HEK293T (cell line): Measurements from ENCODE around the gene HIVEP3.

Source experiments
- CTCF ChIA-PET: fragments of 350-600 bp; formaldehyde crosslinking; extraction: SDS; loops from one replicate; lab custom pipeline; 2021; ENCODE audit warnings: antibody characterized with exemption, inconsistent platforms; lab: Yijun Ruan, JAX
- POLR2A ChIA-PET: fragments of 350-600 bp; formaldehyde crosslinking; extraction: SDS; loops from one replicate; lab custom pipeline; 2020; ENCODE audit warnings: antibody characterized with exemption, inconsistent platforms; lab: Yijun Ruan, JAX
- DNase-seq: peaks from one replicate; pipeline ENCODE4 v3.0.0; 2012; ENCODE audit warnings: mixed read lengths; ENCODE audit errors: extremely low spot score
- ARNT ChIP-seq: fragments of 450-650 bp; IDR thresholded peaks from 2 replicates; pipeline ENCODE4 v1.6.1; 2017; ENCODE audit warnings: mild to moderate bottlenecking
- BHLHE40 ChIP-seq: fragments of 450-650 bp; IDR thresholded peaks from 2 replicates; pipeline ENCODE4 v1.6.1; 2016; ENCODE audit warnings: mild to moderate bottlenecking, moderate library complexity, borderline replicate concordance
- CTBP1 ChIP-seq: fragments of 450-650 bp; IDR thresholded peaks from 2 replicates; pipeline ENCODE4 v1.6.1; 2016; ENCODE audit warnings: borderline replicate concordance
- ELF4 ChIP-seq: fragments of 450-650 bp; IDR thresholded peaks from 2 replicates; pipeline ENCODE4 v1.6.1; 2017; ENCODE audit warnings: antibody characterized with exemption
- FOXA1 ChIP-seq: fragments of 450-650 bp; IDR thresholded peaks from 2 replicates; pipeline ENCODE4 v1.6.1; 2016; ENCODE audit warnings: mild to moderate bottlenecking
- FOXK2 ChIP-seq: fragments of 450-650 bp; IDR thresholded peaks from 2 replicates; pipeline ENCODE4 v1.6.1; 2016; ENCODE audit warnings: mild to moderate bottlenecking
- FOXM1 ChIP-seq: fragments of 450-650 bp; IDR thresholded peaks from 2 replicates; pipeline ENCODE4 v1.6.1; 2017; ENCODE audit warnings: mild to moderate bottlenecking, borderline replicate concordance
- HDGF ChIP-seq: fragments of 450-650 bp; IDR thresholded peaks from 2 replicates; pipeline ENCODE4 v1.6.1; 2017; ENCODE audit warnings: antibody characterized with exemption, borderline replicate concordance
- L3MBTL2 ChIP-seq: fragments of 450-650 bp; conservative IDR thresholded peaks from 2 replicates; pipeline ENCODE4 v1.6.1; 2016; ENCODE audit warnings: mild to moderate bottlenecking
- LEF1 ChIP-seq: fragments of 450-650 bp; IDR thresholded peaks from 2 replicates; pipeline ENCODE4 v1.6.1; 2017; ENCODE audit warnings: mild to moderate bottlenecking, borderline replicate concordance
- NFRKB ChIP-seq: fragments of 450-650 bp; IDR thresholded peaks from 2 replicates; pipeline ENCODE4 v1.6.1; 2016; ENCODE audit warnings: mild to moderate bottlenecking, moderate library complexity
- SP1 ChIP-seq: fragments of 450-650 bp; IDR thresholded peaks from 2 replicates; pipeline ENCODE4 v1.6.1; 2017
- SUZ12 ChIP-seq: fragments of 450-650 bp; IDR thresholded peaks from 2 replicates; pipeline ENCODE4 v1.6.1; 2016; ENCODE audit warnings: mild to moderate bottlenecking
- TARDBP ChIP-seq: fragments of 450-650 bp; IDR thresholded peaks from 2 replicates; pipeline ENCODE4 v1.6.1; 2016
- ZNF384 ChIP-seq: fragments of 450-650 bp; IDR thresholded peaks from 2 replicates; pipeline ENCODE4 v1.6.1; 2016
- TF ChIP-seq, protein P1 (sequence below): fragments of 450-650 bp; IDR thresholded peaks from 2 replicates; pipeline ENCODE4 v1.6.1; 2016

HIVEP3 gene

DNA sequence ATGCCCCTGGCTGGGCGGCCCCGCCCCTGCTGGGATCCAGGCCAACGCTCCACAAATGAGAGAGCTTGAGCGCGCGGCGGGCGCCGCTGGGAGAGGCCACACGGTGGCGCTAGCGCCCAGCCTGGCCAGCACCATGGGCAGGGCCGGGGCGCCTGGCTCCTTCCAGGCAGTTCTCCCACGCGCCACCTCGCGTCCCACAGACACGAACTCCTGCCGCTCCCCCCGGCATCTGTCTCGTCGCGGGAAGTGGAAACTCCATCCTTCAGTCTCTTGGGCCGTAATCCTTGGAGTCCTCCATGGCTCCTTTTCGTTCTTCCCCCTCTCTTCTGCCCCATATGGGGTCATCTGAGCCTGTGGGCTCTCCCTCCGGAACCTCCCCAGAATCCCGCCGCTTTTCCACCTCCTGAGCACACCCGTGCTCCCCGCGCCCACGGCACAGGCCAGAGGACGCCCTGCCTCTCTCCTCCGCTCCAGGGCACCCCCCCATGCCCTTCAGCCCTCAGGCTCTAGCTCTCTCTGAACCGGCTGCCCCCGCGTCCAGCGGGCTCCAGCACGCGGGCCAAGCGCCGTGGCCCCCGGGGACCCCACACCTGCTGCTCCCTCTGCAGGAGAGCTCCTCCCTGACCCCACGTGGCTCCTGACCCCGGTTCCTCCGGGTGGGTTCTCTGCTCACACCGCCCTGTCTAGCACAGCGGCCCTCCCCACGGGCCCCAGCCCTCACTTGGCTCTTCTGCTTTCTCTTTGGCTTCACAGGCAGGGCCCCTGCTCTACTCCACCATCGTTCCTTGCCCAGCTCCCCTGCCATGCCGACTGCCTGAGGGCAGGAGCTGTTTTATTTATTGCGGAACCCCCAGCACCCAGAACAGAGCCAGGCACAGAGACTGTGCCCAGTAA, 402.3 kb downstream of the HIVEP3 start:
- TF ChIP-seq SP1 (no peak), CTBP1 (no peak), L3MBTL2 (peak; percentile 66; the same call in 1 of the 2 replicates), LEF1 (no peak)
- POLR2A ChIA-PET, result interaction anchor here (0.6 to 1.2 kb wide), 3 partner anchors 17 to 21 kb away, joined by 3 read pairs; no protein-coding TSS in a partner anchor
- CTCF ChIA-PET, result interaction anchor here (0.5 to 1.6 kb wide), 14 partner anchors 9 to 797 kb away, joined by 3 to 12 read pairs (median 3); no protein-coding TSS in a partner anchor
- peak; percentile 95 for DNase-seq

DNA sequence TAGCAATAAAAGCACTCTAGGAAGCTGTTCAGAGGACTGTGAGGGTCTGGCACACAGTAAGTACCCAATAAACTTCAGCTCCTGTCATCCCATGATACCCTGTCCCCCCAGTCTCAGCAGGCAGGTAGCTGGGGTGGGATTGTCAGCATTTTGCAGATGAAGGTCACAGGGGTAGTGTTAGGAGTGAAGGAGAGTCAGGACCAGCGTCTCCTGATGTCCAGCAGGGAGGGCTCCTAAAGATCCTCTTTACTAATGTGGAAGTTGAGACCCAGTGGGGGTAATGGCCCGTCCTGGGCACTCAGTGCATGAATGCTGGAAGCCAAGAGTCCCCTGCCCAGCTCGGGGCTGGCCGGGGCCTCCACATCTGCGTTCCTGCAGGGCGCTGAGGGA, 402.9 kb downstream of the HIVEP3 start:
- TF ChIP-seq L3MBTL2 (no peak), SUZ12 (no peak), BHLHE40 (no peak), FOXA1 (no peak), TARDBP (no peak), CTBP1 (no peak), ARNT (no peak), NFRKB (no peak), SP1 (no peak), ZNF384 (no peak), FOXK2 (no peak), HDGF (no peak), ELF4 (no peak), LEF1 (no peak), FOXM1 (no peak)
- TF ChIP-seq, protein P1, sequence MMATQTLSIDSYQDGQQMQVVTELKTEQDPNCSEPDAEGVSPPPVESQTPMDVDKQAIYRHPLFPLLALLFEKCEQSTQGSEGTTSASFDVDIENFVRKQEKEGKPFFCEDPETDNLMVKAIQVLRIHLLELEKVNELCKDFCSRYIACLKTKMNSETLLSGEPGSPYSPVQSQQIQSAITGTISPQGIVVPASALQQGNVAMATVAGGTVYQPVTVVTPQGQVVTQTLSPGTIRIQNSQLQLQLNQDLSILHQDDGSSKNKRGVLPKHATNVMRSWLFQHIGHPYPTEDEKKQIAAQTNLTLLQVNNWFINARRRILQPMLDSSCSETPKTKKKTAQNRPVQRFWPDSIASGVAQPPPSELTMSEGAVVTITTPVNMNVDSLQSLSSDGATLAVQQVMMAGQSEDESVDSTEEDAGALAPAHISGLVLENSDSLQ, result no peak
- POLR2A ChIA-PET, result interaction anchor here (0.6 to 1.2 kb wide), 3 partner anchors 16 to 20 kb away, joined by 3 read pairs; no protein-coding TSS in a partner anchor
- no peak for DNase-seq
- CTCF ChIA-PET, result interaction anchor here (0.6 to 1.6 kb wide), 9 partner anchors 17 to 658 kb away, joined by 3 to 12 read pairs (median 4); no protein-coding TSS in a partner anchor

DNA sequence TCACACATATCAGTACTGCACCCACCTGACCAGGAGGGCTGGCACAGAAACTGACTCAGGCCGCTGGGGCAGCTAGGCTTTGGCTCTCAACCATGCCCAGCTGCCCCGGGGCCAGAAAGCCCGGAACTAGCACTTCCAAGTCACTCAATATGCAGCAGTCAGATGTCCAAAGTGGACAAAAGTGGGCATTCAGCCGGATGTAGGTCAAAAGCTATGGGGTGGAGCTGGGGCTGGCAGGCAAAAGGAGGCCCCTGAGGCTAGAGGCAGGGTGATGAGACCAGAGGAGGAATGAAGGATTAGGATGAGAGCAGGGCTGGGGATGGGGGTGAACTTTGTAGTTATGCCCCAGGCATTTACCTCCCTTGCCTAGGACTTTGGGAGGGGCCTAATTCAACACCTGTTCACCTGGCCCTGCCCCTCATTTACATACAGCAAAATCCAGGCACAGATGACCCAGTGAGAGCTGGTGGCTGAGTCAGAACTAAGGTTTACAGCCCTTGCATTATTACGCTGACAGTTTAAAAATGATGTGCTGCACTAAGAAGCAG, 403.5 kb downstream of the HIVEP3 start:
- DNase-seq, result no peak
- POLR2A ChIA-PET, result no interaction called here
- TF ChIP-seq FOXK2 (no peak), LEF1 (no peak), ELF4 (no peak), BHLHE40 (no peak), FOXM1 (no peak), TARDBP (no peak), CTBP1 (no peak), FOXA1 (no peak), SUZ12 (no peak), L3MBTL2 (no peak), HDGF (no peak), SP1 (no peak), ARNT (no peak), ZNF384 (no peak), NFRKB (no peak)
- TF ChIP-seq, protein P1, result no peak
- CTCF ChIA-PET, result interaction anchor here (0.7 to 1.2 kb wide), 3 partner anchors 39 to 659 kb away, joined by 3 read pairs; no protein-coding TSS in a partner anchor

DNA sequence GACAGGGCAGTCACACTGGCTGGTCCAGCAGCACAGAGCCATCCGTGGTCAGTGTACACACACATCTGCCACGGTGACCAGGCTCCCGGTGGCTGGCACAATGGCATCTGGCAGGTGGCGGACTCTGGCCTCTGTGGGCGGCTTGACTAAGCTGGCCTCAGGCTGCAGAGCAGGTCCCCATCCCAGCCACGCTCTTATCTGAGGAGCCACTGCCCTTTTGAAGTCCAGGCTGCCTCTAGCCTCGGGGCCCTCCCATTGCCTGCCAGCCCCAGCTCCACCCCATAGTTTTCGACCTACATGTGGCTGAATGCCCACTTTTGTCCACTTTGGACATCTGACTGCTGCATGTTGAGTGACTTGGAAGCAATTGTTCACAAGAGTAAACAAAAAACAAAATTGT, 404.3 kb downstream of the HIVEP3 start:
- ChIA-PET POLR2A (no interaction called here), CTCF (no interaction called here)
- DNase-seq, result no peak
- no peak for TF ChIP-seq FOXA1
- TF ChIP-seq SP1, result no peak
- TF ChIP-seq BHLHE40, result no peak
- no peak for TF ChIP-seq LEF1
- TF ChIP-seq CTBP1, result no peak
- TF ChIP-seq L3MBTL2, result no peak
- no peak for TF ChIP-seq HDGF
- no peak for TF ChIP-seq FOXM1
- TF ChIP-seq, protein P1, result no peak
- no peak for TF ChIP-seq NFRKB
- TF ChIP-seq ZNF384, result no peak
- TF ChIP-seq FOXK2, result no peak
- no peak for TF ChIP-seq ARNT
- no peak for TF ChIP-seq TARDBP
- TF ChIP-seq SUZ12, result no peak

DNA sequence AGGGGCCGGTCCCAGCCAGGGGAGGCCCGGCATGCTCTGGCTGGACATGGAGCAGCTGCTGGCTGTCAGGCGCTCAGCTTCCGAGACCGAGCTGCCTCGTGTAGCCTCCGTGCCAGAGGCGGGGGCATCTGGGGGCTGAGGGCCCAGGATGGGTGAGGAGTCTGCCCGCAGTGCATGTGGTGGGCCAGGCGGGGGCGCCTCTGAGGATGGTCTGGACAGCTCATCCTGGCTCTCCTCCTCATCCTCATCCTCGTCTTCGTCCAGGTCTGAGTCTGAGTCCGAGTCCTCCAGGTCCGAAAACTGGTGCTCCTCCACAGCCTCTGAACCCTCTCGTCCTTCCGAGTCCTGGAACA, 405.4 kb downstream of the HIVEP3 start:
- TF ChIP-seq FOXM1, result 0 out of 2 replicates have a peak, but pooled peaks have one; percentile 11
- TF ChIP-seq HDGF, result no peak
- POLR2A ChIA-PET, result interaction anchor here (0.7 kb wide), 1 partner anchor 60 kb away, joined by 3 read pairs; no protein-coding TSS in a partner anchor
- peak; percentile 61 for DNase-seq
- CTCF ChIA-PET, result interaction anchor here (0.7 to 1.1 kb wide), 4 partner anchors 9 to 65 kb away, joined by 3 to 6 read pairs (median 4); no protein-coding TSS in a partner anchor
